Stimulated activated CD8-positive, alpha-beta memory T cell treated with anti-CD3 and anti-CD28 coated beads, Interleukin-15, amount 100 ng/mL, for 4 hours (primary cell): ENCODE data around the gene CCNDBP1.

Experiments used
- DNase-seq, 2 donors: peaks; one replicate each; pipeline ENCODE4 v3.0.0-alpha.2; 2020; ENCODE audit warnings: low read depth in 2 of 2

Gene CCNDBP1

DNA sequence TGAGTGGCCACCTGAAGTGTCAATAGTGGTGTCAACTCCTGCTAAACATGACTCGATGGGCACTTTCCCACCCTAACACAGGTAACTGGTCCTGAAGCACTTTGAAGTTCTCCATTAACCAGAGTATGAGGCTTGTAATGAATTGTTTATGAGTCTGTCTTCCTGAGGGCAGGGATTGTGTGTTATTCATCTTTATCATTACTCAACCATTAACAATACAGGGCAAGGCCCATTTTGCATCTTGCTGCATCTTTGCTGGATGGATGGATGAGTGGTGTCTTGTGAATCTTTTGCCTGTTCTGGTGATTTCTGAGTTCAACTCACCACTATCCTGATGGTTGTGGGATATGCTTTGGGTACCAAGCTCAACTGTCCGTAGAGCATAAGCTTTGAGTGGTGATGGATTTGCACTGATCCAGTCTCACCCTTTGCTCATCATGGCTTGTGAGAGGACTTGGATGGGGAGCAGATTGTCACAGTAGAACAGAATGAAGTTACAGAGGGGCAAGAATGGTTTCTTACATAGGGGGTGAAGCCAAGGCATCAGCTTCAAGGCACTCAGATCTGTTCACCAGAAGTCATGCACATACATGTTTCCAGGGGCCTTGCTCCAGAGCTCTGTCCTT lies 57.9 kb downstream of the CCNDBP1 start:
- DNase-seq = no peak

DNA sequence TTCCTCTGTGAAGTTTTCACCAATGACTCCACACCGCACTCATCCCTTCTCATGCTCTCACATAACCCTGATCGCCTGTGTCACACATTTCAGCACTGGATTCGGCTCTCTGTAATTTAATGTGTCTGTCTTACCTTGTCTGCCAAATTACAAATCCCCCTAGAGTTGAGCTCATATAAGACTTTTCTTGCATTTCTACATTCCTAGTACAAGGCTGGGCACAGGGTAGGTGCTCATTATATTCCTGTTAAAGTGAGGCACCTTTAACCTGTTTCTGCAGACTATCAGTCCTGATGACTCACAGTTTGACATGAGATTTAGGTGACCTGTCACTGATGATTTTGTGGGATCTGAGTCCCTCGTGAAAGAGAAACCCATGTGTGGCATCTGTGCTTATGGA lies 58.9 kb downstream of the CCNDBP1 start:
- no peak for DNase-seq

DNA sequence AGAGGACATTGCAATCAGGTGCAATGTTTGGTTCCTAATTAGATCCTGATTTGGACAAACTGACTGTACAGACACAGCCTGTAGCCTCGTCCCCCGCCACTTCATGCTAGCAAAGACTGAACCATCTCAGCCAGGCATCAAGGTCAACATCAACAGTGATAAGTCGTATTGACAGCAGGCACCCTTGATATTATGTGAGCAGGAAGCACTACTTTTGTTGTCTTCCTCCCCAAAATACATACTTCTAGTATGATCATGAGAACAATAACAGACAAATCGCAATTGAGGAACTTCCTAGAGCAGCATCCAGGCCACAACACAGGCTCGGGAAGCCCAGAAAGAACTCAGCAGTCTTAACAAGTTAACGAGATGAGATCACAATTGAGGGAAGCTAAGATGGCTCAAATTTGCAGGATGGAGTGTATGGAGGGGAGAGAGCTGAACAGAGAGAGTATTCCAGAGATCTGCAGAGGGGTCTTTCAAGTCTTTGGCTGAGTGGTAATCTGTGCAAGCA lies 61.1 kb downstream of the CCNDBP1 start:
- DNase-seq = no peak
